Measurements from ENCODE around the gene NINJ1.
A peak's percentile ranks its signal among the peaks of the same experiment; 100 is the strongest.
"Not testable (repeated sequence)": the region's sequence is repeated elsewhere in the genome, so short reads cannot be mapped to it uniquely, and the experiment has no call there.

Gene NINJ1

DNA sequence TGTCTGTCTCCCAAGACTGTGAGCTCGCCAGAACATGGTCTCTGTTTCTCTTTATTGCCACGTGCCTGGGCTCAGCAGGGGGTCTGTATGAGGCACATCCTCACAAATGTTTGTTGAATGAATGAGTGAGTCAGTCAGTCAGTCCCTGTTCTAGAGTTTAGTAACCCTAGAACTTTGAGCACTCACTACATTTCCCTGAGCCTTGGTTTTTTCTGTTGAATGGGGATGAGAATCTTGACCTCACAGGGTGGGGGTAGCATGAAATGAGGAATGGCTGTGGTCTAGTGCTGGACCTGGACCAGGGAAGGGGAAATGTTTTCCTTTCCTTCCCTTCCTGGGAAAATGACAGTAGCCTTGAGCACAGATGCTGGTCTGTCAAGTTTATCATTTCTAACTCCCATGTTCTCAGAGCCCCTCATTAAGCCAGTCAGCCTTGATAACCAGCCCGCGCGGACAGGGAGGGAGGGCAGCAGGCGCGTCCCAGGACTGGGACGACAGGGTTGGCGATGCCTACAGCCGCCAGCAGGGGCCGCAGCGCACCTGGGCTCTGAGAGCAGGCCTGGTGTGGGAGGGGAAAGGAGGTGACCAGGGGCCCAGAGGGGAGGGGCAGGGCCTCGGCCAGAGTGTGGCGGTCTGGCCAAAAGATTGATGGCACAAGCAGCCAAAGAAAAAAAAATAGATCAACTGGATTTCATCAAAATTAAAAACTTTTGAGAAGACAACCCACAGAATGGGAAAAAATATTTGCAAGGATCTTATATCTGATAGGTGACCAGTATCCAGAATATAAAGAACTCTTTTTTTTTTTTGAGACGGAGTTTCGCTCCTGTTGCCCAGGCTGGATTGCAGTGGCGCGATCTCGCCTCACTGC lies 25.8 kb upstream of the NINJ1 start:
- peak; percentile 33 for DNase-seq (ENCODE audit: low read depth)

- DNase-seq (ENCODE audit: low read depth): no peak
Observed at GRCh38 chr9:93156475-93157008, 22.5 kb upstream of the NINJ1 start.

DNA sequence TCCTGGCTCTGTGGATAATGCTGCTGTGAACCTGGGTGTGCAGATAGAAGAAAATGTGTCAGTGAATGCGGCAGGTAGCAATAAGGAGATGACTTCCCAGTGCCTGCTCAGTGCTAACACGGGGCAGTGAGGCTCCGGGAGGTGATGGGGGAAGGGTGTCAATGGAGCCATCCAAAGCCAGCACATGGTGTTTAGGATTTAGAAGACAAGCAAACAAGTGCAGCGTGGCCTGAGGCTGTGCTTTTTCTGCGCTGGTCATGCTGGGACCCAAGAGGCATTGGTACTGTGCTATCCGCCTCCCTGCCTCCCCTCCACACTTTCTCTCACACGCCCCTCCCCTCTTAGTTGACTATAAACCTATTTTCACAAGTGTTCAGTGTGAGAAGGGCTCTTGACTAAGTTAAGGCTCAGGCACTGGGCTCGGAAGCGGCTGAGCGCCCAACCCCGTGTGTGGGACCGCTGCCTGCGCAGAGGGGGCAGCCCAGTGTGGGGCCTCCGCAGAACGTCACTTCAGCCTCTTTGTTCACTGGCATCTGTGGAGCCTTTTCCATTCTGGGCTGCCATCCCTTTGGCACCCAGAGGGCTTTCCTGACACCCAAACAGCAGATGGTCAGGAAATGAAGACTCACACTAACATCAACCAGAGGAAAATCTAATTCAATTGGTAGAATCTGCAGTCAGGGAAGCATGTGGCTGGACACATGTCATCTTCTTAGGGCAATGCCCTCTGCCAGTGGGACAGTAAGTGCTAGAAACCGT lies 21.8 kb upstream of the NINJ1 start:
- no peak for DNase-seq (ENCODE audit: low read depth)

DNA sequence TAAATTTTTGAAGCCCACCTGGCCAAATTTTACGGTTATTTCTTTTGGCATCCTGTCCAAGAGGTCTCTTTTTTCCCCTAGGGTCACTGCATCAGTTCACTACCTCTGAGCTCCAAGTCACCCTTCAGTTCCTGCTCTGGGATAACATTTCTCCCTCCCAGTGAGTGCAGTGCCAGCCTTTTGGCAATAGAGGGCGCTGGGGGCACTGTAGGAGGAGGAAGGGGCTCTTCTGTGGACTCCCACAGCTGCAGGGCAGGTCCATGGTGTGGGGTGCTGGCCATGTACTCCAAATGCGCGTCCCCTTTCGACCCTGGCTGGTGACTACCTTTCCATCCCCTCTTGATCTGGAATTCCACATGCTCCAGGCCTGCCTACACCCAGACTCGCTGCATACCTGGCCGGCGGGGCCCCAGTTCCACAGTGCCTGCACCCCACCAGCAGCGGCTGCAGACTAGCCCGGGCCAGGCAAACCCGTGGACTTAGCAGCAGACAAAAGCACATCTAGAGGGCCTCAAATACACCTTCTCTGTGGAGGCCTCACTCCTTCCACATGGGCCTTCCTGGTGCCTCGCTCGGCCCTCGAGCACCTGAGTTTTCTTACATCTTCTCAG lies 20.3 kb upstream of the NINJ1 start:
- DNase-seq (ENCODE audit: low read depth): no peak

DNA sequence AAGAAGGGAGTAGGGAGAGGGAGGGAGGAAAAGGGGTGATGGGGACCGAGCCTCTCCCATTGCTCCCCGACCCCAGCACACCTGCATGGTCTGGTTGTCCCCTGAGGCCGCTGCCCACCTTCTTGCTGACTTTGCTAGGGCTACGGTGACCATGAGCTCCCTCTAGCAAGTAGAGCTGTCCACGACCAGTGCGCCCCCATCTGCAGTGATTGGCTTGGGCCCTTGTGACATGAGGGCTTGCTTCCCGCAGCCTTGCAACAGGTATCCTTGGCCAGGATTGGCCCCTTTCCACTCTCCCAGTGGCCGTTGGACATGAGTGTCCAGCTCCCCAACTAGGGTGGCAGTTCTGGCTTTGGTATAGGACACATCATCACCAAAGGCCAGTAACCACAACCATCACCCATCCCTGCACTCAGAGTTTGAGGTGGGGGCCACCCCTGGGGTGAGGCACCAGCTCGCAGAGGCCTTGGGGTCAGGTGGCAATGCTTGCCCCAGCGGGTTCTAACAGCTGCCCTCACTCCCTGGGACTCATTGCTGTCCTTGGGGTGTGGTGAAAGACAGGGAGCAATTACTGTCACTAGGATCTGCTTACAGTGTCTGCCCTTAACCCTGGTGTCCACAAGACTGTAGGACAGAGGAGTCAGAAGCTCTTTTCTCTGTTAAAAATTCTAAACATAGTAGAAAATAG lies 17.2 kb upstream of the NINJ1 start:
- no peak for DNase-seq (ENCODE audit: low read depth)

GRCh38 chr9:93149361-93149760 lies 15.3 kb upstream of the NINJ1 start:
- DNase-seq (ENCODE audit: low read depth): no peak

- DNase-seq (ENCODE audit: low read depth): no peak
Observed at GRCh38 chr9:93148721-93149120, 14.7 kb upstream of the NINJ1 start.

- no peak for DNase-seq (ENCODE audit: low read depth)
Observed at GRCh38 chr9:93147632-93148031, 13.6 kb upstream of the NINJ1 start.

DNA sequence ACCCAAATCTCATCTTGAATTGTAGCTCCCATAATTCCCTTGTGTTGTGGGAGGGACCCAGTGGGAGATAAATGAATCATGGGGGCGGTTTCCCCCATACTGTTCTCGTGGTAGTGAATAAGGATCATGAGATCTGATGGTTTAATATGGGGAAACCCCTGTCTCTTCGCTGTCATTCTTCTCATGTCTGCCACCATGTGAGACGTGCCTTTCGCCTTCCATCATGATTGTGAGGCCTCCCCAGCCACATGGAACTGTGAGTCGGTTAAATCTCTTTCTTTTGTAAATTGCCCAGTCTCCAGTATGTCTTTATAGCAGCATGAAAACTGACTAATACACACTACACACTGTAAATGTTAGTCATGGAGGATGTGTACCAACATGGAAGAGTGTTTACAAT lies 12.6 kb upstream of the NINJ1 start:
- DNase-seq (ENCODE audit: low read depth): not testable (repeated sequence)

GRCh38 chr9:93143830-93144530 lies 9.9 kb upstream of the NINJ1 start:
- no peak for DNase-seq (ENCODE audit: low read depth)

DNA sequence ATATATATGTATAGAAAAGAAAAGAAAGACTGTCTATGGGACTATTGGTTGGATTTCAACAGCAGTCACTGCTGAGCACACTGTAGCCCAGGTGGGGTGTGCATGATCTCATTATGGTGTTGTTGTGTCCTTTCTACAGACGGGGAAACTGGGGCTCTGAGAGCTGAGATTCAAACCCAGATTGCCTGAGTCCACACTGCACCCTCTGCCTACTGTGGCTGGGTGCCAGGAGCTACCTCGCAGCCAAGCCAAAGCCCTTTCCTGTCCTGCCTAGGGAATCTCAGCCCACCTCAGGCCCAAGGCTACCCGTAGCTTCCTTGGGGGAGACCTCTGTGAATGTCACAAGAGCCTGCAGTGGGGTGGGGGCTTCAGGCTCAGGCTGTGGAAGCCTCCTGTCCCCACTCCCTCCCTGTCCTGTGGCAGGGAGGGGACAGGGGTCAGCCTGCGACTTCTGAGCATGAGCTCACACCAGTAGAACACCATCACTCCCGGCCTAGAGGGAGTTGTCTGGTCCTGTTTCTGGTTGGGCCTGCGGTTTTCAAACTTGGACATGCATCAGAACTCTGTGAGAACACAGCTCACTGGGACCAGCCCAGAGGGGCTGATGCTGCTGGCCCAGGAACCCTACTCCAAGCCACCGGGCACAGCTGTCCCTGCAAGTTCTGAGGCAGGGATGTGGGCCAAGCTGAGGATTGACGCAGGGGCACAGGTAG lies 7.9 kb upstream of the NINJ1 start:
- no peak for DNase-seq (ENCODE audit: low read depth)

- no peak for DNase-seq (ENCODE audit: low read depth)
Observed at GRCh38 chr9:93139365-93140182, 5.5 kb upstream of the NINJ1 start.

DNA sequence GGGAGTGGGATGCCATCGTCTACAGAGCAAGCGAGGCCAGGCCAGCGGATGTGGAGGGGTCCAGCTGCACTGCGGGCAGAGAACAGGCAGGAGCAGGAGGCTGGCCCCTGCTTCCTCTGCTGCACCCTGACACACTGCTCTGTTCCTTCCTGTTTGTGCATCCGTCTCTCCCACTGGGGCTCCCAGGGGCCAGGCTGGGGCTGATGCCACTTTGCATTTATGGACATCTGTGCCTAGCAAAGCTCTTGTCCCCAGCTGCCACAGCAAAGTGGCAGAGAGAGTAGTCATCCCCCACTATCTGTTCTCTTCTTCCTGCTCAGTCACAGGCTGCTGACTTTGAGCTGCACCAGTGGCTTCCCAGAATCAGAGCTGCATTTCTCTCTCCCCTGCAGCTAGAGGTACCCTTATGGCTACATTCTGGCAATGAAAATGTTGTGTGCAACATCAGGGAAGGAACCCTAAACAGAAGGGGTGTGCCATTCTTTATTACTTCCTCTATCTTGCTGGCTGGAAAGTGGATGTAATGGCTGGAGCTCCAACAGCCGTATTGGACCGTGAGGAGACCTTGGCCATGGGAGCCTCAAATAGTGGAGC lies 4.2 kb upstream of the NINJ1 start:
- DNase-seq (ENCODE audit: low read depth): no peak

DNA sequence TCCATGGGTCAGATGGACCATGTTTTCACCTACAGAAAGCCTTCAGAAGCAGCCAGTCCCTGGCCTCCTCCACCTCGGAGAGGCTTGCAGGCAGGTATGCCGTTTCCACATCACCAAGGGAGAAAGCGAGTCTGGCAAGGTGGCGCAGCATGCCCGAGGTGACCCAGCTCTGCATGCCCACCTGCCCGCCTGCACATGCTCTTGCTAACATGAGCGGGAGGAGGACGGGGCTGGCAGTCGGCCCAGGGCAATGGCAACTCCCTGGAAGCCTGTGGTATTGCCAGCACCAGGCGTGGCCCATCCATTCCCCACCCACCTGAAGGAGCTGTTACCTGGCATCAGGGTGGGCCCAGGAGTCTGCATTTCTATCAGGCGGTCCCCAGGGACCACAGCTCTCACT lies 3.3 kb upstream of the NINJ1 start:
- no peak for DNase-seq (ENCODE audit: low read depth)

DNA sequence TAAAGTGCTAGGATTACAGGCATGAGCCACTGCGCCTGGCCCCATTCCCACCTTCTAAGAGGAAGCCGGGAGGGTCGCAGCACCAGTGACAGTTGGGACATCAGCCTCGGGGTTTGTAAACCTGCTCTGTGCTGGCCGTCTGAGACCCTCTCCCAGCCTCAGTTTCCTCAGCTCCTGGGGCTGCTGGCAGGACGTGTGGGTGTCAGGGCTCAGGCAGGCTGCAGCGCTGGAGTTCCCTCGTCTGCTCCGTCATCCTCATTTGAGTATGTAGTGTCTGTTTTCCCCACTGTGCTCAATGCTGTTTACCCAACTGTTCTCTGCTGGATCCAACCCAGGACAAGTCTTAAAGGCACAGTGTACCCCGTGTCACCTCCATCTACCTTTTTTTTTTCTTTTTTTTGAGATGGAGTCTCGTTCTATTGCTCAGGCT lies 2.0 kb upstream of the NINJ1 start:
- DNase-seq (ENCODE audit: low read depth): no peak

- DNase-seq (ENCODE audit: low read depth): no peak
Observed at GRCh38 chr9:93134740-93135444, 841 bp upstream of the NINJ1 start.

GRCh38 chr9:93133681-93134014 lies 403 bp downstream of the NINJ1 start:
- DNase-seq (ENCODE audit: low read depth): peak; percentile 60

DNA sequence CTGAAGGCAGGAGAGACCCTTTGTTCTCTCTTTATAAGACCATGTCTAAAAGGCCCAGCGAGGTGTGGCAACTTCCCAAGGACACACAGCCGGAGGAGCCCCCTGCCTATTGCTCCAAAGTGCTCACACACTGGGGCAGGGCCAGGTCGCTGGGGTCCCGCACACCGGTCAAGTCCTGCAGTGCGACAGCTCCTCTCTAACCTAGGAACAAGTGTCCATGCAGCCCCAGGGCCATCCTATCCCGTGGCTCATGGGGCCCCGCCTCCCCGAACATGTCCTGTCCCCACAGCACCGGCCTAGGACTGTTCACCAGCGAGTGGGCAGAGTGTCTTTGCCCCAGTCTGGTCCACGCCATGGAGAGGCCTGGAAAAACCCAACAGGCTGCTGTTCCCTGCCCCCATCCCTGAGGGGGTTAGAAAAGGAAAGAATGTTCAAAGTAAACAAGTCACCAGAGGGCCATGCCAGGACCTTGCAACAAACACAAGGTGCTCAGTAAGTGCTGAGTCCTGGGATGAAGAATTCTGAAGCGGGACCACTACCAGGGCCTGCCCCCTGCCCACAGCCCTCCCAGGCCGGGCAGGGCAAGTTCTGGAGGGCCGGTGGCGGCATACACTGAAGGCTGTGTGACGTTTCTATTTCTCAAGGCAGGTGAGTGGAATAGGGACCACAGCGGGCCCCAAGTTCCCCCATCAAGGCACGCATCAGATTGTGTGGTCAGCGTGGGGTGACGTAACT lies 938 bp downstream of the NINJ1 start:
- no peak for DNase-seq (ENCODE audit: low read depth)
